NCI-H1105 treated with DMSO at 0.1 percent for 48 hours (cell line): Measurements from ENCODE around the gene KCNIP1.
"Not testable (repeated sequence)": the region's sequence is repeated elsewhere in the genome, so short reads cannot be mapped to it uniquely, and the experiment has no call there.

Experiments used
- DNase-seq: peaks from one replicate; lab custom pipeline; 2025; lab: John Stamatoyannopoulos, UW

KCNIP1 gene

GRCh38 chr5:170537451-170538095 is 33.8 kb downstream of the KCNIP1 start:
- DNase-seq = no peak

- no peak for DNase-seq
These were observed 34.3 kb downstream of the KCNIP1 start for GRCh38 chr5:170538096-170538465.

- no peak for DNase-seq
These were observed 35.1 kb downstream of the KCNIP1 start for GRCh38 chr5:170538696-170539586.

DNA sequence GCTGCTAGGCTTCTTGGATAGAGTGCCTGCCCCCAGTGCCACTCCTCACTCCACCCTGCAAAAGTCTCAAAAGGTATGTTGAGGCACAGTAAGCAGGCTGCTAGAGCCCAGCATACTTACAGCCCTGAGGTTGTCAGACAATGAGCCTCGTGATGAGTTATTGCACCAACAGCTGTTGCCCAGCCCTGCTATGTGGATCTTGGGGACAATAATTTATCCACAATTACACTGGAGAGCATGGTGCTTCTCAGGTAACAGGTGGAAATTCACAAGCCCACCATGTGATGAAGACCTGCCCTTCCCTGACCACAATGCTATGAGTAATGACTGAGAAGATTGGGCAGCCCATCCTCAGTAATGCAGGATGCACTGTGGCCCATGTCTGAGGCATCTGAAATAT is 36.5 kb downstream of the KCNIP1 start:
- DNase-seq = no peak

DNA sequence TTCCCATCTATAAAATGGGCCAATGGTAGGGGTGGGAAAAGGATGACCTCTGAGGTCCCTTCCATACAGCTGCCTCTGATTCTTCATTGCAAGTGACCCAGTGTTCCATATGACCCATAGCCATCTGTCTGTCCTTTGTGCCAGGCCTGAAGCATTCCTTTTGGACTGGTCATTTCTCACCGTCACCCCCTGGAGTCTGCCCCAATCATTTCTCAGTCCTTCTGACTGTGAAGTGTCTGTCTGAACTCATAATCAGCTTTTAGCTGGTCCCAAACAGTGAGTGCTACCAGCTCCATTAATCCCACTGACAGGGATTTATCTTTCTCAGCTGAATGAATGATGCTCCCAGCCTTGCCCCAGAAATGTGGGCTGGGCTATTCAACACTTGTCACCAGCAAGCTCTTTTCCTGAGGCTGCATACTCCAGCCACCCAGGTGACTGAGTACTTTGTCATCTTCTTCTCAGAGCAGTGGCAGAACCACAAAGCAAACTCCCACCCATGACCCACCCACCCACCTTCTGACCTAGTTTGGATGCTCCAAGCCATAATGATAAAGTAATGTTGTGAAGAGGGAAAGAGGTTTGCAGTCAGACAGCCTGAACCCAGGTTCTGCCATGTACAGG is 37.4 kb downstream of the KCNIP1 start:
- DNase-seq = no peak

GRCh38 chr5:170542691-170543293 is 39.0 kb downstream of the KCNIP1 start:
- no peak for DNase-seq

DNA sequence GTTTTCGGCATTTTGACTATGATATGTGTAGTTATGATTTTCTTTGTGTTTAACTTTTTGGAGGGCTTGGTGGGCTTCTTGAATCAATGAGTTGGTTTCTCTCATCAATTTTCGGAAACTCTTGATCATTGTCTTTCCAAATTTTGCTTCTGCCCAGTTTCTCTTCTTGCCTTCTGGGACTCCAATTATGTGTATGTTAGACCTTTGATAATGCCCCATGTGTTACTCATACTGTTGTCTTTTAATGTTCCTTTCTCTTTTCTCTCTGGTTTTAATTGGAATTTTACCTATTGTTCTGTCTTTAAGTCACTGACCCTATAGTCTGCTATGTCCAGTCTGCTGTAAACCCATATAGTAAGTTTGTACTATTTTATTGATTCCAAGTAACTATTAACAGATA is 41.5 kb downstream of the KCNIP1 start:
- no peak for DNase-seq

- no peak for DNase-seq
These were observed 42.0 kb downstream of the KCNIP1 start for GRCh38 chr5:170545811-170546210.

GRCh38 chr5:170546282-170546681 is 42.5 kb downstream of the KCNIP1 start:
- DNase-seq = no peak

- not testable (repeated sequence) for DNase-seq
These were observed 46.6 kb downstream of the KCNIP1 start for GRCh38 chr5:170550382-170550781.

GRCh38 chr5:170551076-170551475 is 47.3 kb downstream of the KCNIP1 start:
- DNase-seq = no peak

DNA sequence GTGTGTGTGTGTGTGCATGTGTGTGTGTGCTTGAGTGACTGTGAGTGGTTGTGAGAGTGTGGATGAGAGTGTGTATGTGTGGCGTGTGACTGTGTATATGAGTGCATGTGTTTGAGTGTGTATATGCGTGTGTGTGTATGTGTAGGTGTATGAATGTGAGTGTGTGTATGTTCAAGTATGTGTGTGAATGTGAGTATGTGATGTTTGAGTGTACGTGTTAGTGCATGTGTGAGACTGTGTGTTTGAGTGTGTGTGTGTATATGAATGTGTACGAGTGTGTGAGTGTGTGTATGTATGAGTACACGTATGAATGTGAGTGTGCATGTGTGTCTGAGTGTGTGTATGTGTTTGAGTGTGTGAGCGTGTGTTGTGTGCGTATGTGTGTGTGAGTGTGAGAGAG is 47.8 kb downstream of the KCNIP1 start:
- DNase-seq = no peak

DNA sequence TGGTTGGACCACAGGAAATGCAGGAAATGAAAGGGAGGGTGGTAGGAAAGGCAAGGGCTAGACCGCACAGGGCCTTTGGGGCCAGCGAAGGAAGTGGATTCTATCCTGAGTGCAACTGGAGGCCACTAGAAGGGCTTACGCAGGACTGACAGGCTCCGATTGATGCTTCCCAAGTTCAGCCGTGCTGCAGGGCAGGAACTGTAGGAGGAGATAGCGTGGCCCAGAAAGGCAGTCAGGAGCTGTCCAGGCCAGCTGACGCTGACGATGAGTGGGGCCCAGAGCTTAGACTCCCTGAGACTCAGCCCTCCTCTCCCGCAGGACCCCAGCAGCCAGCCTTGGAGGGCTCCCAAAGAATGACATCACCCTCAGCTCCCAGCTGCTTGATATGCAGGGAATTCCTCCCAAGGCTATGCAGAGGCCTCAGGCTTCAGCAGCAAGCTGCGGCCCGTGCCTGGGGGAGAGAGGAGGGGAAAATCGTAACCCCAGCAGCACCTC is 48.8 kb downstream of the KCNIP1 start:
- no peak for DNase-seq

DNA sequence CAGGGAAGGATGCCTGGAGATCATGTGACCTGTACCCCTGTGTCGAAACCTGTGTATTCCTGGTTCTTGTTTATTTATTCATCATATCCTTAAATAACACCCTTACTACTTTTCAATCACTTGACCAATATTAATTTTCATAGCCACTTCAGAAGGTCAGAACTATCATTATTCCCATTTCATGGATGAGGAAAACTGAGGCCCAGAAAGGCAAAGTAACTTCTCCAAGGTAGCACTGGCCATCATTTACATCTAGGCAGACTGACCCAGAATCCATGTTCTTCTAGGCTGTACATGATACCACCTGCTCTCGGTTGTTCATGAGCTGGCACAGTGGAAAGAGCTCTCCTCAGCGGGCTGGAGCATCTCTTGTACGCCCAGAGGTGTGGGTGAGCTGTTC is 49.4 kb downstream of the KCNIP1 start:
- no peak for DNase-seq

DNA sequence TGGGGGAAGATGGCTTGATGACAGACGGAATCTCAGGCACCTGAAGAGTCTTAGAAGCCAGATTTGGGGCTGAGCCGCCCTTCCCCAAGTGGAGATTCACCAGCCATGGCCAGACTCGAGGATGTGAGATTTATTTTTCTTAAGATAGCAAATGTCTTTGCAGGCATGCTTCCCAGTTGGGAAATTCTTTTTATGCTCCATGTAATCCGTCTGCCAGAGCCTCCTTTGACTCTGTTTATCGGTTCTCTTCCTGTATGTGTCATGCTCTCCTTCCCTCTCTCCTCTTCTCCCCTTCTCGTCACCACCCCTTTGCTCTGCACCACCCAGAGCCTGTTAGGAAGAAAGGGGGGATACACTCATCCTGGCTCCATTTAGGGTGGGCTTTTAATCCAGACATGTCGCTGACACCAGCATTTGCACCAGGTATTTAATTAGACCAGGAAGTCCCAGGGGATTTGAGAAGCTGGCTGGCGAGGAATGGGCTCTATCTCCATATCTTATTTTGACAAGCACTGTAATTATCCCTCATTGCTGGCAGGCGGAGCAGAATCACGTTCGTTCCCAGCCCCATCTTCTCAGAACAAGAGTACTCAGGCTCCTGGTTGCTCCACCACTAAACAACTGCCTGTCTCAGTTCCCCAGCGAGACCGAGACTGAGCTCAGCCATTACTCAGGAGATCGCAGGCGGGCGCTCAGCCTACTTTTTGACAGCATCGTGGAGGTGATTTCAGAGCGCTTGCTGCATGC is 50.9 kb downstream of the KCNIP1 start:
- peak; percentile 82 for DNase-seq

DNA sequence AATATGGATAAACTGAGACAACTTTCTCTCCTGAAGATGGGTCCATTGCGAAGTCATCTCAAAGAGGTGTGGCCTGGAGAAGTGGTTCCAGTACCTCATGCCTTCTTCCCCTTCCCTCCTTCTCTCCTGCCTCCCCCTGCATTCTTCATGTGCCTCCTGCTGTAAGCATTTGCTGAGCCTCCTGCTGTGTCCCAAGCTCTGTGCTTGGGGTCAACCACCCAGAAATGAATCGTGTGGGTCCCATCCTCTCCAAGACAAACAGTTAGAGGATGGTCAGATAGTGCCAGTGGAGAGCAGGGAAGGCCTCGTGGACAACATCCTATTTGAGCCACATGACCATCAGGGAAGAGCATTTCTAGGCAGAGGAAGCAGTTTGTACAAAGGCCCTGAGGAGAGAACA is 53.5 kb downstream of the KCNIP1 start:
- no peak for DNase-seq

- no peak for DNase-seq
These were observed 55.5 kb downstream of the KCNIP1 start for GRCh38 chr5:170559296-170559695.

- no peak for DNase-seq
These were observed 57.1 kb downstream of the KCNIP1 start for GRCh38 chr5:170560938-170561337.

DNA sequence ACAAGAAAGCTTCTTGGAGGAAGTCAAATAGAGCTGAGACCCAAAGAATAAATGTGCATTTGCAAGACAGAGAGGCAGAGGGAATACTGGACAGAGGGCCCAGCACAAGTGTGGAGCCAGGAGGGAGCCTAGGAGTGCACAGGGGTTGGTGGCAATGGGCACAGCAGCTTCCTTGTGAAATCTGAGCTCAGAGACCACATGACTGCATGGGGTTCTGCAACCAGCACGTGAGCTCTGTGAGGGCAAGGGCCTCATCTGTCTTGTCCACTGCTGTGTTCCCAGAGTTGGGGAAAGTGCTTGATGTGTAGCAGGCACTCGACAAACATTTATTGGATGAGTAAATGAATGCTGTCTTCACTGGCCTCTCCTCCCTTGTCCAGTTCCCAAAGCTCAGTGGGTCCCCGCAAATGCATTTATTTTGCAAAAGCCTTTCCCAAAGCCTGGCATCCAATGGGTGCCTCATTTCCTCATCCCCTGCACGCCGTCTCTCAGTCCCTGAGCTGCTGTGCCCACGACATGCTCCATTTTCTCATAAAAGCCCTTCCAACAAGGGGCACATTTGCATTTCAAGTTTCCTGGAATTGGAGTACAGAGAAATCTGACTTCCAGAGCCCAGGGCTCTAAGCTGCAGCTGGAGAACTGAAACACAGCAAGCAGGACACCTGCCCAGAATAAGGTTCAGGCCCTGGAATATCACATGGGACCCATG is 58.5 kb downstream of the KCNIP1 start:
- DNase-seq = no peak

DNA sequence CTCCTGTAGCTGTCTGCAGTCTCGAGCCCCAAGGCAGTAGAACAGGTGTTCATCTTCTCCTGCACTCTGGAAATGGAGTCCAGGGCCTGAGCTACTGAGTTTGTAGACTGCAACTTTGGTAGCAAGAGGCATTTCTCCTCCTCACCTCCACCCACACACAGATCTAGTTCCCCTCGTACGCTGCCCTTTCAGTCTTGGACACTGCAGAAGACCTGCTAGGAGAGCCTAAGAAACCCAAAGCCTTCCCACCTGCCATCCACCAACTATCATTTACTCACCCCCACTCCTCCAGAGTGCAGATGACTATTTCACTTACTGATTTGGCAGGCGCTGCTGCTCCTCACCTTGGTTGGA is 59.0 kb downstream of the KCNIP1 start:
- no peak for DNase-seq
